SK-N-SH treated with all-trans-retinoic acid at 6 μM for 48 hours (cell line): ENCODE results near the gene WWC1.

Experiments
- GLIS3 ChIP-seq: fragments of 250-450 bp; sonication (Bioruptor Pico); IDR thresholded peaks from 2 replicates; pipeline ENCODE4 v1.5.0; 2020; ENCODE audit warnings: mild to moderate bottlenecking, moderate library complexity
- ISL1 ChIP-seq: fragments of 250-450 bp; sonication (Bioruptor Pico); IDR thresholded peaks from 2 replicates; pipeline ENCODE4 v2.1.2; 2022; ENCODE audit warnings: mild to moderate bottlenecking, moderate library complexity
- OSR1 ChIP-seq: fragments of 250-450 bp; sonication (Bioruptor Pico); IDR thresholded peaks from 2 replicates; pipeline ENCODE4 v1.8.0; 2022; ENCODE audit warnings: moderate library complexity, mild to moderate bottlenecking, inconsistent platforms
- RARB ChIP-seq: fragments of 250-450 bp; sonication (Bioruptor Pico); IDR thresholded peaks from 2 replicates; pipeline ENCODE4 v1.8.0; 2021; ENCODE audit warnings: mild to moderate bottlenecking, moderate library complexity
- ZFP3 ChIP-seq: fragments of 250-450 bp; sonication (Bioruptor Pico); IDR thresholded peaks from 2 replicates; pipeline ENCODE4 v1.5.0; 2020; ENCODE audit warnings: mild to moderate bottlenecking, moderate library complexity
- TF ChIP-seq, protein P1 (sequence below): fragments of 250-450 bp; sonication (Bioruptor Pico); IDR thresholded peaks from 2 replicates; pipeline ENCODE4 v1.8.0; 2020; ENCODE audit warnings: mild to moderate bottlenecking, moderate library complexity, borderline replicate concordance

DNA sequence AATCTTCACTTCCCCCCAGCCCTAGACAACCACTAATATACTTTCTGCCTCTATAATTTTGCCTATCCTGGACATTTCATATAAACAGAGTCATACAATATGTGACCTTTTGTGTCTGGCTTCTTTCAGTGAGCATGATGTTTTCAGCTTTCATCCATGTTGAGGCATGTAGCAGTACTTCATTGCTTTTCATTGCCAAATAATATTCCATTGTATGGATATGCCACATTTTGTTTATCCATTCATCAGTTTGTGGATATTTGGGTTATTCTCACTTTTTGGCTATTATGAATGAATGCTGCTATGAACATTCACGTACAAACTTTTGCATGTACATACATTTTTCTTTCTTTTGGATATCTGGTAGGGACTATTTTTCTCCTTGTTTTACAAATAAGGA, 49.0 kb downstream of the WWC1 start:
- TF ChIP-seq, protein P1, sequence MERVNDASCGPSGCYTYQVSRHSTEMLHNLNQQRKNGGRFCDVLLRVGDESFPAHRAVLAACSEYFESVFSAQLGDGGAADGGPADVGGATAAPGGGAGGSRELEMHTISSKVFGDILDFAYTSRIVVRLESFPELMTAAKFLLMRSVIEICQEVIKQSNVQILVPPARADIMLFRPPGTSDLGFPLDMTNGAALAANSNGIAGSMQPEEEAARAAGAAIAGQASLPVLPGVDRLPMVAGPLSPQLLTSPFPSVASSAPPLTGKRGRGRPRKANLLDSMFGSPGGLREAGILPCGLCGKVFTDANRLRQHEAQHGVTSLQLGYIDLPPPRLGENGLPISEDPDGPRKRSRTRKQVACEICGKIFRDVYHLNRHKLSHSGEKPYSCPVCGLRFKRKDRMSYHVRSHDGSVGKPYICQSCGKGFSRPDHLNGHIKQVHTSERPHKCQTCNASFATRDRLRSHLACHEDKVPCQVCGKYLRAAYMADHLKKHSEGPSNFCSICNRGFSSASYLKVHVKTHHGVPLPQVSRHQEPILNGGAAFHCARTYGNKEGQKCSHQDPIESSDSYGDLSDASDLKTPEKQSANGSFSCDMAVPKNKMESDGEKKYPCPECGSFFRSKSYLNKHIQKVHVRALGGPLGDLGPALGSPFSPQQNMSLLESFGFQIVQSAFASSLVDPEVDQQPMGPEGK (CRISPR knock-in tag) = no peak
- no peak for TF ChIP-seq ISL1 (CRISPR knock-in tag)
- TF ChIP-seq GLIS3 (CRISPR knock-in tag) = no peak
- no peak for TF ChIP-seq RARB
- no peak for TF ChIP-seq ZFP3 (CRISPR knock-in tag)
- TF ChIP-seq OSR1 = no peak
